GM12874 (cell line): ENCODE data around the gene IL18BP.

Experiments
- TF ChIP-seq, protein P1 (sequence below): IDR thresholded peaks from 2 replicates; pipeline ENCODE4 v1.5.1; 2011; ENCODE audit warnings: low read depth, mild to moderate bottlenecking, control low read depth, low read length, moderate library complexity; ENCODE audit not compliant: insufficient read depth

Gene IL18BP

DNA sequence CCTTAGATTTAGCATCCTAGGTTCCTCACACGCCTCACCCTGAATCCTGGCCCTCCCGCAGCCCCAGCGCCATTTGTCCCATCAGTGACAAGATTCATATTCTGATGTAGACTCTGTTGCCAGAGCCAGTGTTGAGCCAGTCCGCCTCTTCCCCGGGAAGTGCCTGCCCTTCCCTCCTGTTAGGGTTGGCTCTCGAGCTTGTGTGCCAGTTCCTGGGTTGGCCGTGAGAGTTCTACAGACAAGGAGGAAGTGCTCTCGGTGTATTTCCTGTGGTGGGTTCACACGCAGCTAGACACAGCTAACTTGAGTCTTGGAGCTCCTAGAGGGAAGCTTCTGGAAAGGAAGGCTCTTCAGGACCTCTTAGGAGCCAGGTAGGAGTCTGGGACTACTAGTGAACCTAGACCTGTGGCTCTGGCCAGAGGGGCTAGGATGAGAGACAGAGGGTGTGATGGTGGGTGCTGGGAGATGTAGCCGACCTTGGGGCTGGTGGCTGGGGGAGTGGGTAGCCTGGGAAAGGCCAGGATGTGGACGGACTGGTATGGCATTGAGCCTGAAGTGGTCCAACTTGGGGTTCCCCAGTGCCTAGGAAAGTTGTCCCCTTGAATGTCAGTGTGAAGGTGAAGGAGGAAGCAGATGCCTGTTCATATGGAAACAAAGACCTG lies at the start of gene IL18BP:
TSS of gene IL18BP (plus strand) at position 261 of the 662 bp plus-strand sequence. CDS start 1,076 bp downstream, outside the sequence.
- TF ChIP-seq, protein P1, sequence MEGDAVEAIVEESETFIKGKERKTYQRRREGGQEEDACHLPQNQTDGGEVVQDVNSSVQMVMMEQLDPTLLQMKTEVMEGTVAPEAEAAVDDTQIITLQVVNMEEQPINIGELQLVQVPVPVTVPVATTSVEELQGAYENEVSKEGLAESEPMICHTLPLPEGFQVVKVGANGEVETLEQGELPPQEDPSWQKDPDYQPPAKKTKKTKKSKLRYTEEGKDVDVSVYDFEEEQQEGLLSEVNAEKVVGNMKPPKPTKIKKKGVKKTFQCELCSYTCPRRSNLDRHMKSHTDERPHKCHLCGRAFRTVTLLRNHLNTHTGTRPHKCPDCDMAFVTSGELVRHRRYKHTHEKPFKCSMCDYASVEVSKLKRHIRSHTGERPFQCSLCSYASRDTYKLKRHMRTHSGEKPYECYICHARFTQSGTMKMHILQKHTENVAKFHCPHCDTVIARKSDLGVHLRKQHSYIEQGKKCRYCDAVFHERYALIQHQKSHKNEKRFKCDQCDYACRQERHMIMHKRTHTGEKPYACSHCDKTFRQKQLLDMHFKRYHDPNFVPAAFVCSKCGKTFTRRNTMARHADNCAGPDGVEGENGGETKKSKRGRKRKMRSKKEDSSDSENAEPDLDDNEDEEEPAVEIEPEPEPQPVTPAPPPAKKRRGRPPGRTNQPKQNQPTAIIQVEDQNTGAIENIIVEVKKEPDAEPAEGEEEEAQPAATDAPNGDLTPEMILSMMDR, result no peak

DNA sequence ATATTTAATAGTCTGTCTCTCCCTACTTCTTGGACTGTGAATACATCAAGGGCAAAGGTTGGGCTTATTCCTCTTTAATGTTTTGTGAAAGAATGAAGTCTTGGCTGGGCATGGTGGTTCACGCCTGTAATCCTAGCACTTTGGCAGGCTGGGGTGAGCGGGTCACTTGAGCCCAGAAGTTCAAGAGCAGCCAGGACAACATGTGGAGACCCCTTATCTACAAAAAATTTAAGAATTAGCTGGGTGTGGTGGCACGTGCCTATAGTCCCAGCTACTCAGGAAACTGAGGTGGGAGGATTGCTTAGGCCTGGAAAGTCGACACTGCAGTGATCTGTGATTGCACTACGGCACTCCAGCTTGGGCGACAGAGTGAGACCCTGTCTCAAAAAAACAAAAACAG lies 49.7 kb upstream of the IL18BP start:
- TF ChIP-seq, protein P1, result no peak

DNA sequence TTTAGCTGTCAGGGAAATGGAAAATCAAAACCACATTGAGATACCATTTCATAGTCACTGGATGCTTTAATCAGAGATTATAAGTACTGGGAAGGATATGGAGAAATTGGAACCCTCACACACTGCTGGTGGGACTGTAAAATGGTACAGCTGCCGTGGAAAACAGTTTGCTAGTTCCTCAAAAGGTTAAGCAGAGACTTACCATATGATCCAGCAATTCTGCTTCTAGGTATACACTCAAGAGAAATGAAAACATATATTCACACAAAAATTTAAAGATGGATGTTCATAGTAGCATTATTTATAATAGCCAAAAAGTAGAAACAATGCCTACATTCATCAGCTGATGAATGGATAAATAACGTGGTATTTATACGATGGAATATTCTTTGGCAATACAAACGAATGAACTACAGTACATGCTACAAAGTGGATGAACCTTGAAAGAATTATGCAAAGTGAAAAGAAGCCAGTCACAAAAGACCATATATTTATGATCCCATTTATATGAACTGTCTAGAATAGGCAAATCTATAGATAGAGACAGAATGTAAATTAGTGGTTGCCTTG lies 46.9 kb upstream of the IL18BP start:
- TF ChIP-seq, protein P1, result no peak

DNA sequence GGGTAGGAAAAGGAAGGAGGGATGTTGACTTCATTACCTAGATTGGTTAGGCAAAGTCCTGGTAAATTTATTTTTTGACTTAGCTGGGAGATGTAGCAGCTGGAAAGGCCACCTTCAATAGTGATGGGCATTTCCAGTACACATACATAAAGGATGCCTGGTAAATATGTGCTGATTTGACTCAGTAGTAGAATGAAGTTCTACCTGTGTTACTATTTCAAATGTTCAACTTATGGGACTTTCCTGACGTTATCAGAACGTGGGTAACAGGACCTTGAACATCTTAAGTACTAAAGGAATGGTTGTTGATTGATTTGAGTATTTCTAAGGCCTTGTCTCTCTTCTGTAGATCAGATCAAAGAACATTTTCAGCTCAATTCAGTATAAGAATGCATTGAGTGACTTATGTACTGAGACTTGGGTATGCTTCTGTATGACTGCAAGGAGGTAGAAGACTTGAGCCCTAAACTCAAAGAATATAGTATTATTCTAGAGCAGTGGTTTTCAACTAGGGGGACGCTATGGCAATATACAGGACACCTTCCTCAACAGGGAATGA lies 42.7 kb upstream of the IL18BP start:
- TF ChIP-seq, protein P1, result no peak

DNA sequence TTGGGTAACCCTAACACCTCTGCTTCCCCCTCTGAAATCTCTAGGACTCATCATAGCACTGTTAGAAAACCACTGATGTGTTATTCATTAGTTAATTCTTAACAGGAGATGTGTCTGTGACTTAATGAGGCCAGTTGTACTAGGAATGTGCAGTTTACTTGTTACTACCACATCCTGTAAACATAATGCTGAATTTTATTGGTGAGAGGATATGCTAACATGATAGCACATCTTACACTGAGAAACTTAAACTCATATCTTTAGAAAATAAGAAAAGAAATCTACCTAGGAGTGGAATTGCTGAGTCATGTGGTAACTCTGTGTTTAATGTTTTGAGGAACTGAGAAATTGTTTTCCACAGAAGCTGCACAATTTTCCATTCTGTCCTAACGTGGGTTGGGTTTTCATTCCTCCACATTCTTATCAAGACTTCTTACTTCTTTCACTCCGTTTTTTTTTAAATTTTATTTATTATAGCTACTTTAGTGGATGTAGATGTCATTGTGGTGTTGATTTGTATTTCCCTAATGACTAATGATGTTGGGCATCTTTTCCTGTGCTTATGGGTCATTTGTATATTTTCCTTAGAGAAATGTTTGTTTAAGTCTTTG lies 36.2 kb upstream of the IL18BP start:
- TF ChIP-seq, protein P1, result no peak

DNA sequence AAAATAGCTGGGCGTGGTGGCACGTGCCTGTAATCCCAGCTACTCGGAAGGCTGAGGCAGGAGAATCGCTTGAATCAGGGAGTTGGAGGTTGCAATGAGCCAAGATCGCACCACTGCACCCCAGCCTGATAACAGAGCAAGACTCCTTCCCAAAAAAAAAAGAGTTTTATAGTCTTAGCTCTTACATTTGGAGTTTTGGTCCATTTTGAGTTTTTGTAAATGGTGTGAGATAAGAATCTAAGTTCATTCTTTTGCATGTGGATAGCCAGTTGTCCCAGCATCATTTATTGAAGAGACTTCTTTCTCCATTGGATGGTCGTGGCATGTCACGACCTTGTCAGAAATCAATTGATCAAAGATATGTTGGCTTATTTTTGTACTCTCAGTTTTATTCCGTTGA lies 35.2 kb upstream of the IL18BP start:
- TF ChIP-seq, protein P1, result no peak

DNA sequence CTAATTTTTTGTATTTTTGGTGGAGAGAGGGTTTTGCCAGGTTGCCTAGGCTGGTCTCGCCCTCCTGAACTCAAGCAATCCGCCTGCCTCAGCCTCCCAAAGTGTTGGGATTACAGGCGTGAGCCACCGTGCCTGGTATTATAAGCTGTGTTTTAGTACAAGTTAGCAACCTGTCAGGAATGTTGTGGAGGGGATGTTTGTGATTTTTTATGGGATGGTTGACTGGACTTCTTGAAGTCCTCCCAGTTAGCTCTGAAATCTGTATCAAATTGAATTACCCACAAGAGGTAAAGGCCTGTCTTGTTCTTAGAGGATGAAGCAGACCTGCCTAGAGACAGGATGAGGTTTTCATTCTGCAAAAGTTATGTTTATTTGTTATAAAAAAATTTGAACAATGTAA lies 34.1 kb upstream of the IL18BP start:
- TF ChIP-seq, protein P1, result no peak
